HL-60 (cell line): ENCODE measurements around the gene NID2.

Experiments used
- DNase-seq, 2 experiments: peaks; one replicate each; pipeline ENCODE4 v3.0.0-alpha.2; 2010 to 2020; ENCODE audit warnings: low read depth in 1 of 2, low spot score in 1 of 2
- H3K27ac ChIP-seq: fragments of 250-450 bp; sonication (Bioruptor Pico); replicated peaks from 2 replicates; pipeline ENCODE4 v1.5.1; 2020; ENCODE audit warnings: mild to moderate bottlenecking, moderate library complexity
- H3K27me3 ChIP-seq: fragments of 250-450 bp; sonication (Bioruptor Pico); 2 replicates; pipeline ENCODE4 v1.5.1; 2021; ENCODE audit warnings: mild to moderate bottlenecking, moderate library complexity; ENCODE audit not compliant: insufficient read depth, poor library complexity, severe bottlenecking
- H3K4me3 ChIP-seq: replicated peaks from 2 replicates; pipeline ENCODE4 v1.5.1; 2011; ENCODE audit warnings: mild to moderate bottlenecking, control low read depth, low read length; ENCODE audit not compliant: insufficient read depth
- GABPA ChIP-seq: IDR thresholded peaks from 2 replicates; pipeline ENCODE4 v1.6.1; 2012; ENCODE audit warnings: low read depth
- POLR2AphosphoS5 ChIP-seq: IDR thresholded peaks from 2 replicates; pipeline ENCODE4 v1.6.1; 2012; ENCODE audit warnings: low read depth
- SPI1 ChIP-seq: IDR thresholded peaks from 2 replicates; pipeline ENCODE4 v1.6.1; 2012; ENCODE audit warnings: low read depth, mild to moderate bottlenecking, borderline replicate concordance
- TF ChIP-seq, protein P1 (sequence below): IDR thresholded peaks from 2 replicates; pipeline ENCODE4 v1.6.1; 2012; ENCODE audit warnings: low read depth; ENCODE audit not compliant: insufficient replicate concordance
- TF ChIP-seq, protein P2 (sequence below): IDR thresholded peaks from one replicate; pipeline ENCODE4 v1.5.1; 2011; ENCODE audit warnings: low read length, control low read depth, inconsistent platforms; ENCODE audit not compliant: insufficient read depth

Gene NID2

DNA sequence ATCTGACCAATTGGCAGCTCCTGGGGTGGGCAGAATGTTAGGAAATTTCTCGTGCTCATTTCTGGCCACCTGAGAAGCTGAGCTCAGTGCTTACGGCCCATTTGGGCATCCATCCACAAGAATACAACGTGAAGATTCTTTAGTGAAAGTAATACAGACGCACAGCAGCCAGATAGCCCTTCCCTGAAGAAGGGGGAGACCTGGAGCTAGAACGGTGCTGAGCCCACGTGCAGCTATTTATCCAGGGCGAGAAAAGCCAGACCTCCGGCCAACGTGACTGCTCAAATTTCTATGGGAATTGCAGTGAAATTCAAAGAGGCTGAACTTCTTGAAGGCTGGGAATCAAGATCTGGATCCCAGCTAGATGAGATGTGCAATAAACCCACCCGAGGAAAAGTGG lies 20.7 kb downstream of the NID2 start:
- Histone ChIP-seq H3K4me3 (no peak overlapping the region), H3K27me3 (no peaks in the 10 kb centered on the region)

GRCh38 chr14:52046376-52046917 lies 22.4 kb downstream of the NID2 start:
- no peak overlapping the region for H3K27ac ChIP-seq
- TF ChIP-seq, protein P1, sequence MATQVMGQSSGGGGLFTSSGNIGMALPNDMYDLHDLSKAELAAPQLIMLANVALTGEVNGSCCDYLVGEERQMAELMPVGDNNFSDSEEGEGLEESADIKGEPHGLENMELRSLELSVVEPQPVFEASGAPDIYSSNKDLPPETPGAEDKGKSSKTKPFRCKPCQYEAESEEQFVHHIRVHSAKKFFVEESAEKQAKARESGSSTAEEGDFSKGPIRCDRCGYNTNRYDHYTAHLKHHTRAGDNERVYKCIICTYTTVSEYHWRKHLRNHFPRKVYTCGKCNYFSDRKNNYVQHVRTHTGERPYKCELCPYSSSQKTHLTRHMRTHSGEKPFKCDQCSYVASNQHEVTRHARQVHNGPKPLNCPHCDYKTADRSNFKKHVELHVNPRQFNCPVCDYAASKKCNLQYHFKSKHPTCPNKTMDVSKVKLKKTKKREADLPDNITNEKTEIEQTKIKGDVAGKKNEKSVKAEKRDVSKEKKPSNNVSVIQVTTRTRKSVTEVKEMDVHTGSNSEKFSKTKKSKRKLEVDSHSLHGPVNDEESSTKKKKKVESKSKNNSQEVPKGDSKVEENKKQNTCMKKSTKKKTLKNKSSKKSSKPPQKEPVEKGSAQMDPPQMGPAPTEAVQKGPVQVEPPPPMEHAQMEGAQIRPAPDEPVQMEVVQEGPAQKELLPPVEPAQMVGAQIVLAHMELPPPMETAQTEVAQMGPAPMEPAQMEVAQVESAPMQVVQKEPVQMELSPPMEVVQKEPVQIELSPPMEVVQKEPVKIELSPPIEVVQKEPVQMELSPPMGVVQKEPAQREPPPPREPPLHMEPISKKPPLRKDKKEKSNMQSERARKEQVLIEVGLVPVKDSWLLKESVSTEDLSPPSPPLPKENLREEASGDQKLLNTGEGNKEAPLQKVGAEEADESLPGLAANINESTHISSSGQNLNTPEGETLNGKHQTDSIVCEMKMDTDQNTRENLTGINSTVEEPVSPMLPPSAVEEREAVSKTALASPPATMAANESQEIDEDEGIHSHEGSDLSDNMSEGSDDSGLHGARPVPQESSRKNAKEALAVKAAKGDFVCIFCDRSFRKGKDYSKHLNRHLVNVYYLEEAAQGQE, result no peak
- TF ChIP-seq POLR2AphosphoS5 (no peak), GABPA (no peak), SPI1 (no peak)
- TF ChIP-seq, protein P2, sequence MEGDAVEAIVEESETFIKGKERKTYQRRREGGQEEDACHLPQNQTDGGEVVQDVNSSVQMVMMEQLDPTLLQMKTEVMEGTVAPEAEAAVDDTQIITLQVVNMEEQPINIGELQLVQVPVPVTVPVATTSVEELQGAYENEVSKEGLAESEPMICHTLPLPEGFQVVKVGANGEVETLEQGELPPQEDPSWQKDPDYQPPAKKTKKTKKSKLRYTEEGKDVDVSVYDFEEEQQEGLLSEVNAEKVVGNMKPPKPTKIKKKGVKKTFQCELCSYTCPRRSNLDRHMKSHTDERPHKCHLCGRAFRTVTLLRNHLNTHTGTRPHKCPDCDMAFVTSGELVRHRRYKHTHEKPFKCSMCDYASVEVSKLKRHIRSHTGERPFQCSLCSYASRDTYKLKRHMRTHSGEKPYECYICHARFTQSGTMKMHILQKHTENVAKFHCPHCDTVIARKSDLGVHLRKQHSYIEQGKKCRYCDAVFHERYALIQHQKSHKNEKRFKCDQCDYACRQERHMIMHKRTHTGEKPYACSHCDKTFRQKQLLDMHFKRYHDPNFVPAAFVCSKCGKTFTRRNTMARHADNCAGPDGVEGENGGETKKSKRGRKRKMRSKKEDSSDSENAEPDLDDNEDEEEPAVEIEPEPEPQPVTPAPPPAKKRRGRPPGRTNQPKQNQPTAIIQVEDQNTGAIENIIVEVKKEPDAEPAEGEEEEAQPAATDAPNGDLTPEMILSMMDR, result no peak
- no peak for DNase-seq
- H3K4me3 ChIP-seq, result no peak overlapping the region
- H3K27me3 ChIP-seq, result no peaks in the 10 kb centered on the region

More for the DNA sequence above, 20.7 kb downstream of the NID2 start:
- TF ChIP-seq, protein P1, result no peak
- no peak for TF ChIP-seq GABPA
- TF ChIP-seq, protein P2, result no peak
- TF ChIP-seq POLR2AphosphoS5, result no peak
- no peak for TF ChIP-seq SPI1
- no peak overlapping the region for H3K27ac ChIP-seq
- no peak for DNase-seq

GRCh38 chr14:52044791-52045522 lies 23.9 kb downstream of the NID2 start:
- Histone ChIP-seq H3K27ac (no peak overlapping the region), H3K27me3 (no peaks in the 10 kb centered on the region), H3K4me3 (no peak overlapping the region)
- DNase-seq, result no peak
- TF ChIP-seq POLR2AphosphoS5 (no peak), SPI1 (no peak)
- TF ChIP-seq, protein P1, result no peak
- TF ChIP-seq, protein P2, result no peak
